Thyroid gland (tissue), 4 donors: ENCODE data around the gene LRMDA.

ENCODE experiments used
- CTCF ChIP-seq, 6 experiments: fragments of 200-600 bp in 3 of 6; fragments of 450-650 bp in 3 of 6; sonication (generic) in 3 of 6; IDR thresholded peaks; one replicate each; pipeline ENCODE4 v1.5.1; 2016 to 2019; ENCODE audit warnings: antibody characterized with exemption in 6 of 6, mild to moderate bottlenecking in 2 of 6, inconsistent platforms in 1 of 6, moderate library complexity in 1 of 6
- POLR2A ChIP-seq, 2 donors: fragments of 450-650 bp; IDR thresholded peaks; one replicate each; pipeline ENCODE4 v1.6.1; 2017; ENCODE audit warnings: antibody characterized with exemption in 2 of 2, mild to moderate bottlenecking in 2 of 2, moderate library complexity in 1 of 2

- TF ChIP-seq CTCF (IDR thresholded peaks at IDR 0.05), result no peak
- no peak for TF ChIP-seq POLR2A (IDR thresholded peaks at IDR 0.05)
These were observed 304.8 kb downstream of the LRMDA start for GRCh38 chr10:75736151-75736640.
